NCI-H446 (cell line): Measurements from ENCODE around the gene ANO6.
"Not testable (repeated sequence)": the region's sequence is repeated elsewhere in the genome, so short reads cannot be mapped to it uniquely, and the experiment has no call there.

Experiments
- DNase-seq, 2 experiments: peaks; one replicate each; lab custom pipeline; 2025; lab: John Stamatoyannopoulos, UW

The ANO6 gene

DNA sequence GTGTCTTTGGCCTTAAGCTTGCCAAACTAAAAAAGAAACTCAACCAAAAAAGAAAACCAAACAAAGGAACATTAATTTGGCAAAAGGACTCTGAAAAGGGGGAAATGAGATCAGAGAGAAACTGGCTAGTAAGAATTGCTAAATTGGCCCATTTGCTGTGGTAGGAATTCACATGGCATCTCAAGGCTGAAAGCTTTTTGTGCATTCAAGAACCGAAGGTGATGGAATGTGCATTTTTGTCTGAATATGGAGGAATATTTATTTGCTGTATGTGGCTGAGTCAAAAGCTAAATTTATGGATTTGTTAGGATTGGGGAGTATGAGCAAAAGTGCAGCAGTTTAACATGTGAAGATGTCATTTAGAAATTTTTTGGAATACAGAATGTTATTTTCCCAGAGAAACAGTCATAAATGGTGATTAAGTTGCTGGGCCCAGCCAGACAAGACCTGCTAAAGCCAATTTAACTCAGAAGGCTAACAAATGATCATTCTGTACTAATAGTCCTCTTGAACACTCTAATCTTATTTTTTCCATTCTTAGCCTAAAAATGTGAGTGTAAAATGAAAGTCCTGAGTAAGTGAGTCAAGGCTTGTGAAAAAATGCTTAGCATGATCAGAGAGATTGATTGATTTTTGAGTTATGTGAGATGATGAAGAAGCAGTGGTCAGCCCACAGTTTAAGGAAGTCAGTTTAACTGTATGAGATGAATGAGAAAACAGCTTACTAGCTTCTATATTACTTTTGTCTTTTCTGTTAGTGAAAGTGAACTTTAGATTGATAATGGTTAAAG lies 94.1 kb downstream of the ANO6 start:
- no peak for DNase-seq

DNA sequence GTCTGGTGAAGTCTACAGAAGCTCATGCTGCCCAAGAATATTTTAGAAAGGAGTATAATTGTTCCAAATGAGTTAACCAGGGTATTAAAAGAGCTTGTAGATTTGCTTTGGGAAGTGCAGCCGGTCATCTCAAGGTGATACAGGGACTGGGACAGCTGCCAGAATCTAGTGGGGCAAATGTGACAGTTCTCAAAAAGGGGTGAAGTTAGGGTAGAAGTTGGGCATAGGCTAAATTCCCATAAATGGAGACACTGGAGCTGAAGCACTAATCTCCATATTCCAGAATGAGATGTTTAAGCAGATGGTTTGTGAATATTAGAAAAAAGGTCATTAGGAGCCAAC lies 94.7 kb downstream of the ANO6 start:
- no peak for DNase-seq

DNA sequence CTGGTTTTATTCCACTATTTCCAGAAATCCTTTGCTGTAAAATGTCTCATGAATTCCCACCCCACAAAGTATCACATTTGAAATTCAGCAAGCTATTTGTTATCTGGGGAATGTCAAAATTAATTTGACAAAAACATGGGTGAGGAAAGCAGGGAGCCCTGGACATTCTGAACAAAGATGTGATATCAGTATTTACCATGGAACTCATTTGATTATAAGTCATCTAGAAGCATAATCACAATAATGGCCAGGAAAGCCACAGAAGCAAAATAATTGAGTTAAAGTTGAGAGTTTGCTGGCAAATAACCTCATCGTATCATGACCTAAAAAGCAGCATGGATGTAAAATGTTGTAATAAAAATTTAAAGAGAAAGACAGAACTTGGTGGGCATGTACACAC lies 96.1 kb downstream of the ANO6 start:
- no peak for DNase-seq

DNA sequence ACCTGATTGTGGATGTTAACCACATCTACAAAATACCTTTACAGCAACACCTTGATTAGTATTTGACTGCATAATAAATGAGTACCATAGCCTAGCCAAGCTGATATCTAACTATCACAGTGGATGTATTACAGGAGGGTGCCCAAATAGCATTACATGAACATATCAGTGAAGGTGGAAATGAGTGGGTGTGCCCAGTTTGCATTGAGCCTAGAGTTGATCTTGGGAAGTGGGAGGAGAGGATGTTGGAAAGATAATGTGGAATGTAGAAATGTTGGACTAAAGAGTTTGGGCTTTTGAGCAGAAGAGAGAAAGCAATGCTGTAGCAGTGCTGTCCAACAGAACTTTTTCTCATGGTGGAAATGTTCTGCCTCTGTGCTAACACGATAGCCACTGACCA lies 98.9 kb downstream of the ANO6 start:
- DNase-seq, result no peak

DNA sequence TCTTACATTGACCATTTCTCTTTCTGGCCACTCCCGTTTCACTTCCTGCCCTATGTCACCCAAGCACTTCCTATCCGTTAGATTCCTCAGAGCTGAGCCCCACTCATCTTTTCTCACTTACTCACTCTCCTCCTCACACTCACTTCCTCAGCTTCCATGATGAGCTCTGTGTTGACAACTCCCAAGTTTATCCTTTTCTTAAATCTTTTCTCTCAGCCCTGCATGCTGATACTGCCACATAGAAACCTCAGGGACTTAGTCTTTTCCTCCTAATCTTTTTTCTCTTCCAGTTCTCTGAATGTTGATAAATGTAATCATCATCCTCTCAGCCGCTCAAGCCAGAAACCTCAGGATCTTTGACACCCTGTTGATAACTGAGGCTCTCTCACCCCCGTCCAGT lies 99.6 kb downstream of the ANO6 start:
- no peak for DNase-seq

DNA sequence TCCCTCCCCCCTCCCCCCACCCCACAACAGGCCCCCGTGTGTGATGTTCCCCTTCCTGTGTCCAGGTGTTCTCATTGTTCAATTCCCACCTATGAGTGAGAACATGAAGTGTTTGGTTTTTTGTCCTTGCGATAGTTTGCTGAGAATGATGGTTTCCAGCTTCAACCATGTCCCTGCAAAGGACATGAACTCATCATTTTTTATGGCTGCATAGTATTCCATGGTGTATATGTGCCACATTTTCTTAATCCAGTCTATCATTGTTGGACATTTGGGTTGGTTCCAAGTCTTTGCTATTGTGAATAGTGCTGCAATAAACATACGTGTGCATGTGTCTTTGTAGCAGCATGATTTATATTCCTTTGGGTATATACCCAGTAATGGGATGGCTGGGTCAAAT lies 101.4 kb downstream of the ANO6 start:
- not testable (repeated sequence) for DNase-seq

DNA sequence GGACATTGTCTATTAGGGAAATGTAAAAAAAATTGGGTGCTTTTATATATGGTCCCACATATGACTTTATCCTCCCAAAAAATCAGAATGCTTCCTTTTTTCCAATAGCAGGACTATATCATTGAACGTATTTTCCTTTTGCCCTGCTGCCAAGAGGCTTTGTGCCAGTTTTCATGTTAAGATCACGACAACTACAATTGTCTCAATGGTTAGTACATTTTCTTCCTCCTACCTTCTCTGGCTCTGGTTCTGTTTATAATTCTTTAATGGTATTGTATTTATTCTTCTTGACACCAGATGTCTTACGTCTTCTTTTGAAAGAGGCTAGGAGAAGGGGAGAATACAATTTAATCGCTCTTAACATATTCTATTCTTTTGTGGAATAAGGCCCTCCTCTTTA lies 106.9 kb downstream of the ANO6 start:
- no peak for DNase-seq

DNA sequence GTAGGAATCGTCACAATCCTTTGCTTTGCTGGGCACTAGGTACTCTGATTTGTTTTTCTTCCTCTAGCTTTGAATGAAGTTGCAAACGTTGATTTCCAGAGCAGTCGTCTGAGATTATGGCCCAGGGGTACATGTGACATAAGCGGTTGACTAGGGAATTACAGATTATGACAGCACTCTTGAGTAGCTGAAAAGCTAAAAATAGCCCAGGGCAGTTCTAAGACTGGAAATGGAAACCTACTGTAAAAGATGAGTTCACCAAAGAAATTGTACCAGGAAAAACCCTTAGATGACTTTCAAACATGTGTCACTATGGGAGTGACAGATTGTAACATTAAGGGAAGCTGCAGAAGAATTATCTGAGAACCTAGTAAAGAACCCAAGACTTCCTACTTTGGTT lies 108.5 kb downstream of the ANO6 start:
- no peak for DNase-seq

DNA sequence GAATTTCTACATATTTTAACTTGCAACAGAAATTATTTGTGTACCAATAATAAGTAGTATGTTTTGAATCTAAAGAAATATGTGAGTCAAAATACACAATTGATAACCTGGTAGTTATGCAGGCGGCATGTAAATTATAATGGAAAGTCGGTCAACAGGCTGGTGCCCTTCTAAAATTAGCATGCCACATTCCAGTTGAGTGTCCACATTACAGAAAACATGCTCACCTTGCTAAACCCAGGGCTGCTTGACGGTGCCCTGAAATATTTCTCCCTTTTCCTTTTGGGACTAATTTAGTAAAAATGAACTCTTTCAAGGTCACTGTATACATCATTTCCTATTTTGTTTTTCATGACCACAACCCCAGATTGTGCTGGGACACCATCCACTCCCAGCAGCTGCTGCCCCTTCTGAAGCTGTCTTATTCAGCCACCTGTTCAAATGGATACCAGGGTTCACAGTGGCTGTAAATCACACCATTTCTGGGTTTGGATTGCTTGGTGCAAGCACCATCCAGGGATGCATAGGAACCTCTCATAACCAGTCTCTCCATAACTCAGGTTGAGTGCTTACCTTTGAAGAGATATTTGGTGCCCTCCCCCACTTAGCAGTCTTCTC lies 110.6 kb downstream of the ANO6 start:
- no peak for DNase-seq

DNA sequence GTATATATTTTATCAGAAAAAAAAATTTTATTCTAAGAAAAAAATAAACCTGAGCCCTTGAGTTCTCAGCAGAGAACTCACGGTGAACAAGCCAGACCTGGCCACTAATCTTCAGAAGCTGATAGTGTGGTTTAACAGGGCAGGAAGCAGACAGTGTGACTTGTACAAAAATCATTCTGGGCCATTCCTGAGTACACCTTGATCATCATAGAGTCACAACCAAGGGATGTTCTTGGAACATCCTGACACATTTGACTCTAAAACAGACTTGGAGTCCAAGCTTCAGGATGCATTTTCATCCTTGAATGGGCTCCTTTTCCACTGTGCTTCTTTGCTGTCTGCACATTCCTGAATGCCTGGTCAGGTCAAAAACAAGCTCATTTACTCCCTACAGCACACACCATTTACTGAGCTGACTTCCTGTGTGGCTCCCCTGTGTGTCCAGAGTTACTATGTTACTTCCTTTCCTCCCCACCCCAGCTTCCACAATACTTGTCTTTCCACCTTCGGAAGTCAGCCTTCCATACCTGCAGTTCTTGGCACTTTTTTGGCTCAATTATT lies 112.0 kb downstream of the ANO6 start:
- no peak for DNase-seq

DNA sequence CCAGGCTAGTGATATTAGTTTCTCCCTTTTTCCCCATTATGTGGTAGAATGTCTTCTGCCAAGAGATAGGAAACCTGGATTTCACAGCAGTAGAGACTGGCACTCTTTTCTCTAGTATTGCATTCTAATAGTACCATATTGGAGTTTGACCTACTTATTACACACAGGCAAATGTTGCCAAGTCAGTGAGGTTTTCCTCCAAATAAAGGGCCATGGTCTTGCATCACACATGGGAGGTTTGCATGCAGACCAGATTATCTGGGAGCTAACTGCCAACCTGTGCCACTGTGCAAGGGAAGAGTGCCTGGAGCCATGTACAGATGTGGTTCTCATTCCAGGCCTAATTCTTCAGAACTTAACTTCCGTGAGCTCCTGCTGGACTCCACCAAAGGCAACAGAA lies 113.3 kb downstream of the ANO6 start:
- DNase-seq, result no peak

DNA sequence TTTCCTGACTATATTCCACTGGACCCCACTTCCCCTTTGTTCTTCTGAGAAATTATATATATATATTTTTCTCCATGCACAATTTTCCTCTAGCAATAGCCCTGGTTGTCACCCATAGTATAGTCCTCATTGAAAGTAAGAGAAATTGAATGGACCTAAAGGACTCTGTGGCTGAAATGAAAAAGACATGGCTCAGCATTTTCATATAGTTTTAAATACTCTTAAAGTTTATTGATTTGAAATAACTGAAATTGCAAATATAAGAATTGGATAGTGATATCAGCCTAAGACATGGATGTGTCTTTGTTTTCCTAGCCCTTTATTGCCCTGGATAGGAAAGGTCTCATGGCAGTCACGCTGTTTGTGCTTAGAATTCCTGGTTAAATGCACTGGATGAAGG lies 113.8 kb downstream of the ANO6 start:
- no peak for DNase-seq

DNA sequence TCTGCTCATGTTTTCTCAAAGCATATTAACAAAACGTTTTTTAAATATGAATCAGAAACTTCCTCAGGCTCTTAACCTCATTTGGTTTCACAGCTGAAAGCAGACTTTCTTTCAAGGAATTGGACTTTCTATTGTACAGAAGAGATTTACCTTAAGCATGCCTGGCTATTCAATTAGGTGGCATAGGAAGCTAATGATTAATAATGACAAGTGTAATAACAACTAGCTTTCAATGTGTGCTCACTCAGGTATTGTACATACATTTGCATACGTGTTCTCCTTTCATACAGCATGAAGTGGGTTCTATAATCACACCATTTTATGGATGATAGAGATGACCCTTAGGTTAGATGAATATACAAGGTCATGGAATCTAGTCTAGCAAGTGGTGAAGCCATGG lies 115.7 kb downstream of the ANO6 start:
- no peak for DNase-seq

DNA sequence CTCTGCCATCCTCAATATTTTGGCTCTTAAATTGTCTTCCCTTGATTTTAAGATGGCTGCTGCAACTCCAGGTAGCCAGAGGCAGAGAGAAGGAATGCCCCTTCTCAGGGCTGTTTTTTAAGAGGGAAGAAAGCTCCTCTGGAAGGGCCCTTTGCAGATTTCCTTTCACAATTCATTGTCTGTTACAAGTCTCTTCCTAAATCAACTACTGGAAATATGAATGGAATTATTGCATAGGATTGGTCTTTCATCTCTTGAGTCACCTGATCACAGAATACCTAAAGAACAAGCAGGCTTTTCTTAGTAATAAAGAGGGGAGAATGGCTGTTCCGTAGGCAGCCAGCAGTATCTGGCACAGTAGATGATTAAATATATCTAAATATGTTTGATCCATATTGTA lies 118.5 kb downstream of the ANO6 start:
- DNase-seq, result no peak

DNA sequence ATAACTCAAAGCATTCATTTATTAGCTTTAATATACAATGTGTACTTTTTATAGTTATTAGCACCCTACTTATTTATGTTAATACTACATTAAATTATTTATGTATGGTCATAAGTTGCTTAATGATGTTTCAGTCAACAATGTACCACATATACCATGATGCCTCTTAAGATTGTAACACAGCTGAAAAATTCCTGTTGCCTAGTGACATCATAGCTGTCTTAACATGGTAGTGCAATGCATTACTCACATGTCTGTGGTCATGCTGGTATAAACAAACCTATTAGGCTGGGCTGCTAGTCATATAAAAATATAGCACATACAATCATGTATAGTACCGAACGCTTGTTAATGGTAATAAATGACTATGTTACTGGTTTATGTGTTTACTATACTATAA lies 120.4 kb downstream of the ANO6 start:
- no peak for DNase-seq

DNA sequence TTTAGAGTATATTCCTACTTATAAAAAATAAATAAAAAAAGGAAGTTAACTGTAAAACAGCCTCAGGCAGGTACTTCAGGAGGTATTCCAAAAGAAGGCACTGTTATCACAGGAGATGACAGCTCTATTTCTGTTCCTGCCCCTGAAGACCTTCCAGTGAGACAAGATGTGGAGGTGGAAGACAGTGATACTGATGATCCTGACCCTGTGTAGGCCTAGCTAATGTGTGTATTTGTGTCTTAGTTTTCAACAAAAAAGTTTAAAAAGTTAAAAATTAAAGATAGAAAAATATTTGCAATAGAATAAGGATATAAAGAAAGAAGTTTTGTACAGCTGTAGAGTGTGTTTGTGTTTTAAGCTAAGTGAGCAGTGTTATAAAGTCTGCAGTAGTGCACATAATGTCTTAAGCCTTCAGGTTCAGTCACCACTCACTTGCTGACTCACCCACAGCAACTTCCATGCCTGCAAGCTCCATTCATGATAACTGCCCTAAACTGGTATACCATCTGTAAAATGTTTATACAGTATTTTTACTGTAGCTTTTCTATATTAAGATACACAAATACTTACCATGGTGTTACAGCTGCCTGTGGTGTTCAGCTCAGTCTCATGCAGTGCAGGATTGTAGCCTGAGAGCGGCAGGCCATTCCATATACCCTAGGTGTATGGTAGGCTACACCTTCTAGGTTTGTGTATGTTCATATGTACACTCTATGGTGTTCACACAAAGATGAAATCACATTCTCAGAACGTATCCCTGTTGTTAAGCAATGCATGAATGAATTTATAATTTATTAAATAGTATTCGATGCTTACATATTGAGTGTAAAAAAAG lies 121.1 kb downstream of the ANO6 start:
- DNase-seq, result no peak

DNA sequence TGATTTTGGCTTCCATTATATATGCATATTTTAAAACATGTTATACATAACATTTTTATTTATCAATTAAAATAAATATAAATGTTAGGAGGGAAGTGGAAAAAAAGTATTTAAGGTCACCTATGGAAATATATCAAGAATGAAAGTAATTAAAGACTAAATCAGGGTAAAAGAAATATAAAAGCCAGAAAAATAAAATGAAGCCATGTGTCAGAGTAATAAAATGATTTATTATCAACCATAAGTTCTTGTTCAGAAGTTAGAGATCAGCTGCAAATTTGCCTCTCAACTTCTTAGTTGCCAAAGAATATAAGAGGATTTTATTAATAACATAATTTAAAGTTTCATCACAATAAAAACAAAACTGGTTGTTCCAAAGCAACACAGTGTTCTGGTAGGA lies 121.9 kb downstream of the ANO6 start:
- DNase-seq, result no peak

DNA sequence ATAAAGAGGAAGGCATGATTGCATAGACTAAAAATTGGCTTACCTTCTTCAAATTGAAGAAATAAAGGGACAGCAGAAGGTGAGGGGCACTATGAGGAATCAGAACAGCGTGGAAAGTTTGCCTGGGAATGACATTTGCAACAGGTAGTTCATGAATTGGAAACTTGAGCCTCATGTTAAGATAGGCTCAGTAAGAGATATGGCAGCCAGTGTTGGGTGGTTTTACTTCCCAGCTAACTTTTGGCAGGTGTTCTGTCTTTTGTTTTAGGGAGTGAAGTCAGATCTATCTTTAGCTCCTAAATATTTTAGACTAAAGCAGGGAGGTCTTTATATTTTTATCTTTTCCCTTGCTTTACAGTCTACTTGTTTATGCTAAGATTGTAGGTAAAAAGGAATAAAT lies 122.4 kb downstream of the ANO6 start:
- no peak for DNase-seq

DNA sequence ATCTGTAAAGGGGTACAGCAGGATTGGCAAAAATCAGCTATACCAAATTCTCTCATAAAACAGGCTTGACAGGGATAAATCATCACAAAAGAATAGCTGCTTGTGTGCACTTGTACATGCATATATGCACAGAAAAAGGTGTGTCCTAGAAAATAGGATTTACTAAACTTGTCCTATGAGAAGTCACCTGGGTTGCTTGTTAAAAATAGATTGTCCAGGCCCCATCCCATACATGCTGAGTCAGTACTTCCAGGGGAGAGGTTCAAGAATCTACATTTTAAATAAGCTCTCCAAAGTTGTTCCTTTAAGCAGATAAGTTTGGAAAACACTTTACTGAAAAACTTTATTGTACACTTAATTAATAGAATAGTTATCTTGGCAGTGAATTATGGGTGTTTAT lies 123.1 kb downstream of the ANO6 start:
- no peak for DNase-seq

DNA sequence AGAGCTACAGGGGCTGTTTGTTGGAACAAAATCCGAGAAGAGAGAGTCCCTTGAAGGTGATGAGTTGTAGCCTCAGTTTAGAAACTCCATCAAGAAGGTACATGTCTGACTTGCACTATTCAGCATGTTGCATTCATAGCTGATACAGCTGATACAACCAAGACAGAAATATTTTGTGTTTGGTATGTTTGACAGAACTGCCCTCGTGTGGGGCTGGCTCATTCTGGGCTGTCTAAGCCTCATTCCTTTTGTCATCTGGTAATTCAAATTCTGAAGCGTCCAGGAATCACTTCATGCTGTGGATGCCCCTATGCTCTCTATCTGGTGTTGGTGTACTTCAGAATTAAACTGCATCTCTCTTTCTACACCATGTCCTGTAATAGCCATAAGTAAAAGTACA lies 126.3 kb downstream of the ANO6 start:
- no peak for DNase-seq

DNA sequence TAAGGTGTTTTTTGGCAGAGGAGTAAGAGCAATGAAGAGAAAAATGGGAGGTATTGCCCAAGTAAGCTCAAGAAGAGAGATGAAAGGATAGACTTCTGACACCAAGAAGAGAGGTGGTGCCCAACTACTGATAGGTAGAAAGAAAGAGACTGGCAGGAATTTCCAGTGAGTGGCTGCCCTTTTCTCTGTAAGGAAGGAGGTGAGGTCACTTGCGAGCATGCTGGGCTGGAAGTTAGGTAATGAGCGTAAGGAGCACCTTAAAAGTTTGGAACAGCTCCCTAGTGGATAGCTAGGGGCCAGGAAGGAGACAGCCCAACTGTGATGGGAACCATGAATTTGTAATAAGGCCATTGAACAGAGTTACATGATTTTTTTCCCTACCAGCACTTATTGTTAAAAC lies 127.0 kb downstream of the ANO6 start:
- no peak for DNase-seq

DNA sequence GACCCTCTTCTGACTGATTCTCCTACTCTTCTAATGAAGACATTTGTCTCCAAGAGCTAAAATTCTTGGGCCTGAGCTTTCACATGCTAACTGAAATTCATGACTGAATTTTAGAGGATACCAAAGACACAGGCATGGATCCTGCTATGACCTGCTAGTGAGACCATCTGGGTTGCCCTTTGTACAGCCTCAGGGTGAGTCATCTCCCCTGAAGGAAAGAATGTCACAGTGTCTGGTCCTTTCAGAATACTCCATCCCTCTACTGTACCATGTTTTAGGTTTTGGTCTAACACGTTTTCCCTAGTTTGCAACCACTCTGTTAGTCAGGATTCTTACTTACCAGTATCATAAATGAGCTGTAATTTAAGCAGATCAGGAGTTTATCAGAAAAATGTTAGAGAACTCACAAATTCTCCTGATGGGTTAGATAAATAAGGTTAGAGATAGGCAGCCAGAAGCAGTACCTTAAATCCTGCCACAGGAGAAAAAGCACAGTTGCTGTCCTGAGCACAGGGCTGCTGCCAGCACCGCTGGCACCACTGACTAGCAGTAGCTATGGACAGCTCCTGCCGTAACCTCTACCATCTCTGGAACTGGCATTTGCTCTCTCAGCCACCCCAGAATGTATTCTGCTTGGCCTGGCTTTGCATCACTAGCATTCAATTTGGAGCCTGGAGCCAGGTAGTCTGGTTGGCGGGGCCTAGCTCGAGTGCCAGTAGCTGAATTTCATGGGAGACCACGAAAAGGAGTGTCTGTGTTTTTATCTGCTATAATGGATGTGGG lies 127.6 kb downstream of the ANO6 start:
- DNase-seq, result no peak
